Testis (tissue), 3 donors: ENCODE results near the gene PER2. TPM values are rescaled to one million over a fixed set of nuclear protein-coding genes. Genes with fewer than 3 reads are reported as not detected.
"Not testable (repeated sequence)": the region's sequence is repeated elsewhere in the genome, so short reads cannot be mapped to it uniquely, and the experiment has no call there.

Source experiments
- DNase-seq: peaks from one replicate; pipeline ENCODE4 v3.0.0-alpha.2; 2019
- H3K27ac ChIP-seq, 2 donors: fragments of 200-600 bp; sonication (generic); one replicate each; pipeline ENCODE4 v1.5.1; 2019
- H3K27me3 ChIP-seq: fragments of 200-600 bp; sonication (generic); one replicate; pipeline ENCODE4 v1.5.1; 2019
- H3K36me3 ChIP-seq: fragments of 200-600 bp; sonication (generic); one replicate; pipeline ENCODE4 v1.5.1; 2017; ENCODE audit warnings: low read depth; ENCODE audit errors: missing control alignments
- H3K4me1 ChIP-seq: fragments of 200-600 bp; sonication (generic); one replicate; pipeline ENCODE4 v1.5.1; 2019
- H3K4me3 ChIP-seq, 2 donors: fragments of 200-600 bp; sonication (generic); one replicate each; pipeline ENCODE4 v1.5.1; 2017 to 2019
- H3K9me3 ChIP-seq: fragments of 200-600 bp; sonication (generic); one replicate; pipeline ENCODE4 v1.5.1; 2017
- CTCF ChIP-seq, 3 experiments: fragments of 450-650 bp in 2 of 3; fragments of 200-600 bp in 1 of 3; sonication (generic) in 1 of 3; IDR thresholded peaks; one replicate each; pipeline ENCODE4 v1.5.1; 2016 to 2019; ENCODE audit warnings: antibody characterized with exemption in 3 of 3, mild to moderate bottlenecking in 2 of 3, moderate library complexity in 1 of 3
- POLR2A ChIP-seq: fragments of 450-650 bp; IDR thresholded peaks from one replicate; pipeline ENCODE4 v1.6.1; 2017; ENCODE audit warnings: antibody characterized with exemption, mild to moderate bottlenecking, moderate library complexity
- WGBS, 2 donors: methylation state at CpG; one replicate each; pipeline ENCODE4 v1.1.5; 2018; 5-methylcytosine and 5-hydroxymethylcytosine counted together
- intact Hi-C: fragments of 100-400 bp; cut with DNase I; formaldehyde crosslinking; loops from one replicate; pipeline ENCODE4 v1.15.1; 2023; ENCODE audit warnings: low total_unique reads
- polyA plus RNA-seq: library from polyadenylated mRNA; stranded (reverse); fragments of 350-450 nt; fragmentation: Illumina TruSeq; extraction: RNeasy Lipid Tissue Mini Kit (QIAGEN cat#74804); gene quantifications from one replicate; pipeline ENCODE4 v1.2.3, GENCODE V29; 2014; ENCODE audit warnings: low read depth, low replicate concordance; ENCODE audit not compliant: insufficient read depth
- total RNA-seq, 2 donors: library from RNA; depleted of rRNA; stranded (reverse); fragments of >200 nt; gene quantifications; one replicate each; pipeline ENCODE4 v1.2.3, GENCODE V29; 2016

PER2 gene
- total and polyA plus RNA-seq, 3 donors from 2014 or later, result 29.8 to 59.1 (median 55.5) TPM

DNA sequence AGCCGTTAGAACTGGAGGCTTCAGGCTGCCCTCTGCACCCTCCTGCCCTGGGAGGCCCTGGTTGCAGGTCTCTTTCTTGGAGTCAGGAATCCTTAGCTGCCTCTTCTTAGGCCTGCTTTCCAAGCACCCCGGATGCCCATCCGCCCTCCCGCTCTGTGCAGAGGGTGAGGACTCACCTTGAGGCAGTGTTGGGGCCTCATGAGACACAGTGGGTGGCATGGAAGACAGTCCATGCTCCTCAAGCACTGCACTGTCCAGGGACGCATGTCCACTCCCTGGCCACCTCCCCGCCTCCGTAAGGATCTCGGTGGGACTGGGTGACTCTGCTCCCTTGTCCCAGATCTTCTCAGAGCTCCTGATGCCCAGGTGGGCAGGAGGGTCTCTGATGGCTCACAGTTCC lies 26.2 kb upstream of the PER2 start:
- intact Hi-C loops, result no loop called here
- 96 to 100% methylated on average over 4 to 7 of the region's 8 CpGs for WGBS, 2 donors
- DNase-seq, result no peak
- Histone ChIP-seq H3K36me3 (no peaks in the 10 kb centered on the region), H3K27ac (no peak overlapping the region), H3K9me3 (no peaks in the 10 kb centered on the region), H3K4me1 (no peaks in the 10 kb centered on the region), H3K4me3 (no peak overlapping the region), H3K27me3 (no peaks in the 10 kb centered on the region)
- no peak for TF ChIP-seq CTCF (IDR thresholded peaks at IDR 0.05)
- no peak for TF ChIP-seq POLR2A

DNA sequence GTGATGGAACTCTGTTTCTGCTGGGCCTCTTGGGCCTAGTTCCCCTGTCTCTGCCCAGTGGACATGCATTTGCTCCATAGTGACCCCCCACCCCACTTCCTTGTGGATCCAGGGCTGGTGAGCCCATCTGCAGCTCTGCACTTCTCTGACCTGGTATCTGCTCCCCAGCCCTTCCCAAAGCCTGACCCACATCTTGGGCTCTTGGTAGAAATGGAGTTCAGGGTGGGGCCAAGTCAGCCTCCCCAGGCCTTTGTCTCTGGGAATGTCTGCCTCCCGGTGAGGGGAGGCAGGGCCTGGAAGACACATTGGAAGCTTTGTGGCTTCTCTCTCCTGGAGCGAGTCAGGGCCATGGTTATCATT lies 25.6 kb upstream of the PER2 start:
- Histone ChIP-seq H3K9me3 (no peaks in the 10 kb centered on the region), H3K27me3 (no peaks in the 10 kb centered on the region), H3K4me3 (no peak overlapping the region), H3K4me1 (no peaks in the 10 kb centered on the region), H3K27ac (no peak overlapping the region), H3K36me3 (no peaks in the 10 kb centered on the region)
- DNase-seq, result no peak
- 53 to 75% methylated on average over 2 of the region's 2 CpGs for WGBS, 2 donors
- intact Hi-C loops, result no loop called here
- TF ChIP-seq POLR2A (no peak), CTCF (IDR thresholded peaks at IDR 0.05) (no peak)

DNA sequence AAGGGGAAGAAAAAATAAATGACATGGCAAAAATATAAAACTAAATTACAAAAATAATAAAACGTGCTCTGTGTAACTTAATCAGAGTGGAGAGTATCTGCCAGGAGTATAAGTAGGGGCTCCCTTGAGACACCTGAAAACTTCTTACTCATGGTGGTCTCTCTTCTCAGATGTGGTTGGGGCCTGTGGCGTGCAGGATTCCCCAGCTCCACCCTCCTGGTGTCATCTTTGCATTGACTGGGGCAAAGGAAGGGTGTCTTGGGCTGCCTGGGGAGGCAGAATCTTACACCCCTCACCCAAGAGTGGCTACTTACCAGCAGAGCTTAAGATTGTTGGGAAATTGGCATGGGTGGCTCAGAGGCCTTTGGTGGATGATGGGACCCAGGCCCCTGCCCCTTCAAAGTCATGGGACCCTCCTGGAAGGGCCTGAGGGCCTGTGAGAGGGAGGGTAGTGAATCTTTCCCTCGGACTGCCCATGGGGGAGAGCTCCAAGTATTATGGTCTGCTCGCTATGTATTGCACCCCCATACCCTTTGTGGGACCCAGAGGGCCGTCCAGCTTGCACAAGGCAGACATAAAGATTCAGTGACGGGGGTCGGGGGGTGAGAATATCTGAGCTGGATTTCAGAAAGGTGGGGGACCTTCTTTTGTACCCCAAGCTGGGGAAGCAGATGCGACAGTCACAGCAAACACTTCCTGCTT lies 25.0 kb upstream of the PER2 start:
- DNase-seq, result no peak
- intact Hi-C loops, result no loop called here

GRCh38 chr2:238310721-238311120 lies 22.3 kb upstream of the PER2 start:
- H3K27ac ChIP-seq, H3K4me3 ChIP-seq, intact Hi-C loops, H3K9me3 ChIP-seq, H3K4me1 ChIP-seq, H3K36me3 ChIP-seq, DNase-seq, H3K27me3 ChIP-seq: not testable (repeated sequence)
- 89 to 90% methylated on average over 14 of the region's 14 CpGs for WGBS, 2 donors

More for the DNA sequence above, 25.0 kb upstream of the PER2 start:
- H3K36me3 ChIP-seq, result no peaks in the 10 kb centered on the region
- no peak overlapping the region for H3K27ac ChIP-seq
- TF ChIP-seq CTCF (IDR thresholded peaks at IDR 0.05), result no peak
- TF ChIP-seq POLR2A, result no peak
- H3K27me3 ChIP-seq, result no peaks in the 10 kb centered on the region
- WGBS, 2 donors, result 89 to 99% methylated on average over 7 to 8 of the region's 8 CpGs
- H3K4me3 ChIP-seq, result no peak overlapping the region
- H3K9me3 ChIP-seq, result no peaks in the 10 kb centered on the region
- no peaks in the 10 kb centered on the region for H3K4me1 ChIP-seq

DNA sequence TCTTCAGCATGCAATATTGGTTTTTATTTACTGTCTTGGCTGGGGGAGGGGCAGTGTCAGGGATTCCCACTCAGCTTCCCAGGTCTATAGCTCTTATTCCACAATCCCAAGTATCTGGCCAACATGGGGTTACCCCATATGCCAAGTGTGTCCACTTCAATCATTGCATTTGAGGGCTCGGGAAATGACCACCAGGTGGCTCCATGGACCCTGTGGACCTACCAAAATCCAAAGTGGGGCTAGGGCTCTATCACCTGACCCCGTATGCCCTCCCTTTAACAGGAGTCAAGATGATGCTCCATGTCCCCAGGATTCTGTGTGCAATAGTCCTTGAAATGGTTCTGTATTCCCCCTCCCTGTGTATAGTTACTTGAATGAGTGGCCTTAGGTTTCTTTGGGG lies 19.8 kb upstream of the PER2 start:
- H3K27me3 ChIP-seq, result no peaks in the 10 kb centered on the region
- H3K27ac ChIP-seq, result no peak overlapping the region
- no peak overlapping the region for H3K4me3 ChIP-seq
- WGBS, 2 donors, result 86 to 100% methylated on average over 2 of the region's 2 CpGs
- intact Hi-C loops, result no loop called here
- no peaks in the 10 kb centered on the region for H3K9me3 ChIP-seq
- DNase-seq, result no peak
- H3K4me1 ChIP-seq, result no peaks in the 10 kb centered on the region
- no peaks in the 10 kb centered on the region for H3K36me3 ChIP-seq
- TF ChIP-seq POLR2A (no peak), CTCF (IDR thresholded peaks at IDR 0.05) (no peak)
